ENCODE results near the gene ZC3H7A.

The ZC3H7A gene

DNA sequence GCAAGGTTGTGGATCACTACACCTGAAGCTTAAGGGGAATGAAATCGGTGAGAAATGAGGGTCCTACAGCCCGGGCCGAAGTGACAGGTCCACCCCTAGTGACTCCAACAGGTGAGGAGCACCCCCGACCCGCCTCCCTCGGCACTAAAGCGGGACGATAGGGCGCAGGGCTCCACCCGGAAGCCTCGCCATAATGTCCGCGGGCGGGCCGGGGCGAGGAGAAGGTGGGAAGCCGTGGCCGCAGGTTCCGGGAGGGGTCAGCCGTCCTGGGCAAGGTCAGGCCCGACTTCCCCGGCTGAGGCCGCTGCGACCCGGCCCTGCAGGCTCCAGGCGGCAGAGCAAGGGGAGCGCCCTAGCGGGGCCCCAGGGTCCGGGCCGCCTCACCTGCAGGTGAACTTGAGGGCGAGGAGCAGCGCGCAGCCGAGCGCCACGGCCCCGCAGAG, 54.9 kb downstream of the ZC3H7A start:
- FAIRE-seq (peak; percentile 33), DNase-seq (ENCODE audit: extremely low spot score, insufficient read length, low read depth) (no peak)

DNA sequence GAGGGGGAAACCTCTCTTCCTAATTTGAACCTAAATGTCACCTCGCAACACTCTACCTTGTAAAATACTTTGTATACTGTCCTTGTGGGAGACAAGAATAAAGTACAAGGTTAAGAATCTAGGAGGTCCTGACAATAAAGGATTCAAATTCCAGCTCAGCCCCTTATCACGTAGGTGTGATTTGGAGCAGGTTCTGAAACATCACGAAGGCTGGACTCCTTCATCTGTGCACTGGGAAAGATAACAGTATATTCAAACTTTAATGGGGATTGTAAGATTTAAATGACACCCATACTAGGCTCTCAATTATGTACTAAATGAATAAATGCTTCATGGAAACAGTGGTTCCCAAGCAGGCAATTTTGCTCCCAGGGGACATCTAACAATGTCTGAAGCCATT, 56.5 kb downstream of the ZC3H7A start:
- DNase-seq (ENCODE audit: extremely low spot score, insufficient read length, low read depth): no peak
- FAIRE-seq: no peak

DNA sequence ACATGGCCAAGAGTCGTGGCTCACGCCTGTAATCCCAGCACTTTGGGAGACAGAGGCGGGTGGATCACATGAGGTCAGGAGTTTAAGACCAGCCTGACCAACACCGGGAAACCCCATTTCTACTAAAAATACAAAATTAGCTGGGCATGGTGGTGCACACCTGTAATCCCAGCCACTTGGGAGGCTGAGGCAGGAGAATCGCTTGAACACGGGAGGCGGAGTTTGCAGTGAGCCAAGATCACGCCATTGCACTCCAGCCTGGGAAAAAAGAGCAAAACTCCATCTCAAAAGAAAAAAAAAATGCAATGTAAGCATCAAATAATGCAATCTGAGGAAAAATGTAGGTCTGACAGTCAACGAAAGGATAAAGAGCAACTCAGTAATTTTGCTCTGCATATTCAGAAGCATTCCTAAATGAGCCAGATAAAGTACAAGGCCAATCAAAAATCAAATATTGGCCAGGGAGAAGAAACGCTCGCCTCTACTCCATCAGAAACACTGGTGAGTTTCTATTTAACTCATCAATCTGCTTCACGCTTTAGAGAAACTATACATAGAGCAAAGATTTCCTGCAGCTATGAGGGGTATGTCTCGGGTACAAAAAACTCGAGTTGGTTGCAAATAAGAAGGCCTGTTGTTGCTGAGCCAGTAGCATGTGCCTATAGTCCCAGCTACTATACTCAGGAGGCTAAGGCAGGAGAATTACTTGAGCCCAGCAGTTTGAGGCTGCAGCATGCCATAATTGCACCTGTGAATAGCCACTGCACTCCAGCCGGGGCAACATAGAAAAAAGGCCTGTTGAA, 58.1 kb downstream of the ZC3H7A start:
- FAIRE-seq: peak; percentile 81
- no peak for DNase-seq (ENCODE audit: extremely low spot score, insufficient read length, low read depth)

DNA sequence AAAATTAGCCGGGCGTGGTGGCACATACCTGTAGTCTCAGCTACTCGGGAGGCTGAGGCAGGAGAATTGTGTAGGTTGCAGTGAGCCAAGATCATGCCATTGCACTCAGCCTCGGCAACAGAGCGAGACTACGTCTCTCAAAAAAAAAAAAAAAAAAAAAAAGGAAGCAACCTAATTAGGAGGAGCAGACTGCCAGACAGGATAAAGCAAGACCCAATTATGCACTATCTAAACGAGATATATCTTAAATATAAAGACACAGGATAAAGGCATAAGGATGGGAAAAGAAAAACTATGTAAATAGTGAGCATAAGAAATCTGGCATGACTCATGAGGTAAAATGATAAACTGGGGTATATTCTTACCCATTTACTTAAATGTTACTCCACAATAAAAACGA, 59.3 kb downstream of the ZC3H7A start:
- no peak for FAIRE-seq
- DNase-seq (ENCODE audit: extremely low spot score, insufficient read length, low read depth): no peak

DNA sequence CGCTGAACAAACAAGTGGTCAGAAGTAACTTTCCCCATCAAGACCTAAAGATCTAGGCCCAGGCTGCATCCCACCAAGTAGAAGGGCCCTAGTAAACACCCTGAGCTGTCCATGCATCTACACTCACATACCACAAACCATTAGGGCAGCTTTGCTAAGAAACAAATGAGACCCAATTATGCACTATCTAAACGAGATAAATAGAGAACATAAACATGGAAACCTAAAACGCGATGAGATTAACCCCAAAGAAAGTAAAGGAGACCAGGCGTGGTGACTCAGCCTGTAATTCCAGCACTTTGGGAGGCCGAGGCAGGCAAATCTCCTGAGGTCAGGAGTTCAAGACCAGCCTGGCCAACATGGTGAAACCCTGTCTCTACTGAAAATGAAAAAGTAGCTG, 60.2 kb downstream of the ZC3H7A start:
- no peak for FAIRE-seq
- DNase-seq (ENCODE audit: extremely low spot score, insufficient read length, low read depth): no peak

DNA sequence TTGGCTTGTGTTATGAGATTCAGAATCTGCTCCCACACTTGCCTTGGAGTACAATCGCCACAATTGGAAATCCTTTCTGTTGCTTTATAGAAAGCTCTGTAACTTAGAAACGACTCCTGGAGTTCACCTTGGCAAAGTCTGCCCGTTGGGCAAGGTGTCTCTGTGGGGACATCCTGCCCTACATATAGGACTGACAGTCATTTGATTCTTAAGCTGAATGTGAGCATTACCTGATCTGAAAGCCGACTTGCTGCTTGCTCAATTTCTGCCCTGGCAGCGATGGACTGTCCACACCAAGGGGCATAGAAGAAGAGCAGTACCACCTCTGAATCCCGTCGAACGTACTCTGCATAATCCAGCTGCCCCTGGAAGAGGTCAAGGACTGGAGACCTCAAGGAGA, 61.3 kb downstream of the ZC3H7A start:
- FAIRE-seq (no peak), DNase-seq (ENCODE audit: extremely low spot score, insufficient read length, low read depth) (no peak)

DNA sequence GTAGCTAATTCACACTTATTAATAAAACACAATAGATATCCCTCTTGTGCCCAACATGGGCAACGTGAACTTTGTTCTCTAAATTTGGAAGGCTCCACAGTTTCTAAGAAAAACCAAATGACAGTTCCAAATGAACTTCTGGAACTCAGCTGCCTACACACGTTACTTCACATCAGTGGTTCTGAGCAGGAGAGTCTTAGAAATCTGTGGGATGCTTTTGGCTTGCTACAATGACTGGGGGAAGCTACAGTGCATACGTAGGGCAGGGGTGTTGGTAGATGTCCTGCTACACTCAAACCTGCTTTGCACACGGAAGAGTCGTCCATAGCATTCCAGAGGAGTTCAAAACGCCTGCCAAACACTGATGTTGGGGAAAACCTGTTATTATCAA, 62.4 kb downstream of the ZC3H7A start:
- DNase-seq (ENCODE audit: extremely low spot score, insufficient read length, low read depth): no peak
- FAIRE-seq: no peak

DNA sequence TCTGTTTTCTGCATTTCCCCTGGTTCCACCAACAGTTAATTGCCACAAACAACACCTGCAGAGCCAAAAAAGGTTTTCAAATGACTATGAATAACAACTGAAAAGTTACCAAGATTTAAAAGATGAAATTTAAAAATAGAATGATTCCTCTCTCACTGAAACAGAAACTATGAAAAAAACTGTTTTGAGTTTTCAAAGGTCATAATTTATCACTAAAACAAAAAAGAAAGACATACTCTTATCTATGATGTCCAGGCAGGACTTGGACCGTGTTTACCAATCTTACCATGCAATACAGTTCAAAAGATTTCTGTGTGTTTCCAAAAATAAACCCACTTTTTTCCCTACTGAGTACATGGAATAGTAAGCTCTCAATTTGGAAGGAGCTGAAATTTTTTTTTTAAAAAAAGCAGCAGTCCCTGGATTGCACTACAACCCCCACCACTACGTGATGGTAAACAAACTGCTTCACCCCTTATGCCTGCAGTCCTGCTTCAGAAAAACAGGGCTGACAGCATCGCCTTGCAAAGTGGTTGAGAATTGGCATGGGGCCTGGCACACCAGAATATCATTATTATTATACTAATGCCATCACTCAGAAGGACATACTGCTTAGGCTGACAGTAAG, 62.9 kb downstream of the ZC3H7A start:
- peak; percentile 73 for FAIRE-seq
- no peak for DNase-seq (ENCODE audit: extremely low spot score, insufficient read length, low read depth)

DNA sequence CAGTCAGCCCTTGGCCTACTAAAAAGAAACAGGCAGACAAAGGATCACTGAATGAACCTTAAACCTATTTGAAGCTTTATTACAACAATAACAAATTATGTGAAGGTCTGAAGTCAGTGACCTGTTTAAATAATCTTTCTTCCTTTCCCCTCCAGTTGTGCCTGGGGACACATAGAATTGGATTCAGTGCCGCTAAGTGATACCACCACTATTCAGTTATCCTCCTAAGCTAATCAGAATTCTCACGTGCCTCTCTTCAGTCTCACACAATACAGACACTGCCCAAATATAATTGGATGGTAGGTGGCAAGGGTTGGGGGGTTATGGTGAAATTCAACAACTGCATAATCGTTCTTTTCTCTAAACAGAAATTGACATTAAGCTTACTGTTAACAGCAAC, 65.8 kb downstream of the ZC3H7A start:
- FAIRE-seq: no peak

DNA sequence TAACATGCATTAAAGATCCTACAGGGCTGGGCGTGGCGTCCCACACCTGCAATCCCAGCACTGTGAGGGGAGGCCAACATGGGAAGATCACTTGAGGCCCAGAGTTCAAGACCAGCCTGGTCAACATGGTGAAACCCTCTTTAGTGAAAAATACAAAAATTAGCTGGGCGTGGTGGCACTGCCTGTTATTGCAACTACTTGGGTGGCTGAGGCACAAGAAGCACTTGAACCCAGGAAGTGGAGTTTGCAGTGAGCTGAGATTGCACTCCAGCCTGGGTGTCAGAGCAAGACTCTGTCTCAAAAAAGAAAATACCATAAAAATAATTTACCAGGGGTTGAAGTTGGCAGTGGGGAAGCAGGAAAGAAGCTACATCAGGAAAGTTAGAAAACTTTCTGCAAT, 67.3 kb downstream of the ZC3H7A start:
- DNase-seq (ENCODE audit: extremely low spot score, insufficient read length, low read depth) (no peak), FAIRE-seq (no peak)

More for the DNA sequence above, 65.8 kb downstream of the ZC3H7A start:
- no peak for DNase-seq (ENCODE audit: extremely low spot score, insufficient read length, low read depth)

DNA sequence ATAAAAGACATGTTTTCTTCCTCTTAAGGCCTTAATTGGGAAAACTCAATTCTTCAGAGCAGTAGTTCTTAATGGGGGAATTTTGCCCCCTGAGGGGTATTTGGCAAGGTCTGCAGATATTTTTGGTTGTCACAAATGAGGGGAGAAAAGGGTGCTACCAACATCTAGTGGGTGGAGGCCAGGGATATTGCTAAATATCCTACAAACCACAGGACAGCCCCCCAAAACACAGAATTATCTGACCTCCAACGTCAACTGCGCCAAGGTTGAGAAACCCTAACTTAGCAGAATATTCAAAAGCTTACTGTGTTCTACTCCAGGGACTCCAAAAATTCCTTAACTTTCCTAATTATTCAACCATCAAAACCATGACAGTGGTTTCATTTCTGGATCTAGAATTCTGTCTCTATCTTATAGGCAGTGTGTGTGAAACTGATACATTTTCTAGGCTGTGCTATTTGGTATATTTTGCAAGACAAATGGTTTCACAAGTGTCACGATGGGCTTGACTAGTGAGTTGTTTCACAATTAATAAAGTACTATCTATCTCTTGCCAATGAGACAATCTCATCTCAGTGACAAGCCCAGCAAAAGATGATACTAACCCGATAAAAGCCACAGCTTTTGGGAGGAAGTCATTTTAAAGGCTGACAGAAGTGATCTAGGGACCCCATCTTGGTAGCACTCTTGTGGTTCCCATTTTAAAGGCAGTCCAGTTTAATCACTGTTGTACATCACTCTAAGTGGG, 69.1 kb downstream of the ZC3H7A start:
- DNase-seq (ENCODE audit: extremely low spot score, insufficient read length, low read depth): no peak
- FAIRE-seq: no peak

DNA sequence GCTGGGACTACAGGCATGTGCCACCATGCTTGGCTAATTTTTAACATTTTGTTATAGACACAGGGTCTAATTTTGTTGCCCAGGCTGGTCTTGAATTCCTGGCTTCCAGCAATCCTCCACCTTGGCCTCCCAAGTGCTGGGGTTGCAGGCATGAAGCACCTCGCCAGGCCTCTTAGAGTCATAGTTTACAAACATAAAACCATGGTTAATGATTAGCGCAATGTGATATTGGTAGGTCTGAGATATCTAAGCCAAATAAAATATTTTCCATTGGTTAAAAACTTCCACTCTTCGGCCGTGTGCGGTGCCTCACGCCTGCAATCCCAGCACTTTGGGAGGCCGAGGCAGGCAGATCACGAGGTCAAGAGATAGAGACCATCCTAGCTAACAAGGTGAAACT, 71.0 kb downstream of the ZC3H7A start:
- DNase-seq (ENCODE audit: extremely low spot score, insufficient read length, low read depth) (no peak), FAIRE-seq (no peak)

DNA sequence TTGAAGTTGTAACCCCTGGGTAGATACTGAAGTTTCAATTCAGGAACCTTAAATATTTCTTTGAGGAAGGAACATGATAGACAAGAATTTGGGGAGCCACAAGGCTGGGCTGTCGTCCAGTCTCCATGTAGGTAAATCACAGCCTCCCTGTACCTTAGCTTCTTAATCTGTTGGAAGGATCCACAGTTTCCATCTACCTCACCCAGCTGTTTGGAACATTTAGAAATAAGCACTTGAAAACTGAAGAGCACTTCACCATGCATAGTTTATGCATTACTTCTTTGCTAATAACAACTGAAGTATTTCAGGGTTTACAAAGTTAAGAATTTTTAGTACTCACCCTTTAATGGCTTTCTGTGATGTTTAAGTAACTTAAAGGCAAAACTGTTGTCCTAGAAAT, 71.6 kb downstream of the ZC3H7A start:
- FAIRE-seq (no peak), DNase-seq (ENCODE audit: extremely low spot score, insufficient read length, low read depth) (no peak)

DNA sequence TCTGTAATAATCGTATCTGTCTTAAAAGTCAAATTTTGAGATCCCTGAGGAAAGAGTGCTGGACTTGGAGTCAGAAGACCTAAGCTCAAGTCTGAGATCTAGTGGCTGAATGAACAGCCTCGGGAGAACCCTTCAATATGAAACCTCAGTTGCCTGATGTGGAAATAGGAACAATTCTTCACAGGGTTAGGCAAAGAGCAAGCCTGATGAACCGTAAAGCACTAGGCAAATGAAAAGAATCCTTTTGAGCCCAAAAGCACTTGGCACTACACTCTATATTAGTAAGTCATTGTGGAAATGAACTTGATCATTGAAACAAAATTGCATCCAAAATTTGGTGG, 74.6 kb downstream of the ZC3H7A start:
- no peak for FAIRE-seq
- no peak for DNase-seq (ENCODE audit: extremely low spot score, insufficient read length, low read depth)

DNA sequence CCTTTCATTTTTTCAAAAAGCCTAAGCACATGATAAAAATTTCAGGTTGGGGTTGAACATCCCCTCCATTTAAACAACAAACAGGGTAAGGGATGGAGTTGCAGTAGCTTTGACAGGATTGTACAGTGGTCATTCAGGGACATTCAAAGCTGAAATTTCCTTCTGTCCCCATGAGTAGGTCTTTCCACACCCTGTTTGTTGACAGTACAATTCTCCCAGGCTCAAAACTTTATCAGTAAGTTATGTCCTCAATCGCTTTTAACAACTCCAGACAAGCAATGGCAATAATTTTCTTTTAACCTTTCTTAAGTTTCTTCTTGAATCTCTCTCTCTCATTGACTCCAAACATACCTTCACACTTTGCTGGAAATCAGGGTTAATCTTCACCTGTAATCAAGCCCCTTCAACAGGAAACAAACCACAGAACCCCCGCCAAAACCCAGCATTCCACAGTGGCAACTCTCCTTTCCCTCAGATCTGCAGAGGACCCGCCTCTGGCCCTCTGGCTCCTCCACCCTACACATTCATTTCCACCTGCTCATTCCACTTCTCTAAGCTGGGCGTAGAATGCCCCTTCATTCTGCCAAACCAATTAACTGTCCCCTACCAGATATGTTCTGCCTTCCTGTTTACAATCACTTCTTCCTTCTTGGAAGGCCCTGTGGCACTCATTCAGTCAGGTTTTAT, 75.1 kb downstream of the ZC3H7A start:
- FAIRE-seq (no peak), DNase-seq (ENCODE audit: extremely low spot score, insufficient read length, low read depth) (no peak)

DNA sequence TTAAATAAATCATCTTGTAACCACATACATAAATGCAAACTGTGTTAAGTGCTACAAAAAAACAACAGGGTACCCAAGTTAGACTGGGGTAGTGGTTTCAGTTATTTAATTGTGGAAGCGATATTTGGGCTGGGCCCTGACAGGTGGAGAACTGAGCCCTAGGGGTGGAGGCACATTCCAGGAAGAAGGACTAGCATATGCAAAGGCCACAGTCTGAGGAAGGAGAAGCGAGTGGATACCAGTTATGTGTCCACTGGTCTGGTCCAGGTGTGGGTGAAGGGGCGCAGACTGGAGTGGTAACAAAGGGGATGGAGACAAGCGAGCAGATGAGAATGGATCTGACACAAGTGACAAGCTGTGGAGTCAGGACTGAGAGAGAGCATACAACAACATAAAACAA, 77.3 kb downstream of the ZC3H7A start:
- FAIRE-seq: no peak
- no peak for DNase-seq (ENCODE audit: extremely low spot score, insufficient read length, low read depth)

DNA sequence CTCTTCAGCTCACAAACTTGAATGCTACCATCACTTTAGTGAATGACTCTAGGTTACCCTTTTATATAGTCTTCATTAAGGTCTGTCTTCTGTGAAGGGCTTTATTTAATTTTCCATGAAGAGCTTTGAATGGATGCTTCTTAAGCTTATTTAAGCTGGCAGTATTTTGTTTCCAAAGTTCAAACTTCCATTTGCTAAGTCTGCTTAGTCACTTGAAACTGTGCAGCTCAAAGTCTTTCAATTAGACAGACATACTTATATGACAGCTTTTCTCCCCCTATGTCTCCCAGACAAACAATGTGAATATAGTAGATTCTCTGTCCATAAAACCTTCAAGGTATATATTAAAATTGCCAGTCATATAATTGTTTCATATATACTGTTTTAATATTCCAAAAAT, 77.9 kb downstream of the ZC3H7A start:
- no peak for DNase-seq (ENCODE audit: extremely low spot score, insufficient read length, low read depth)
- no peak for FAIRE-seq

DNA sequence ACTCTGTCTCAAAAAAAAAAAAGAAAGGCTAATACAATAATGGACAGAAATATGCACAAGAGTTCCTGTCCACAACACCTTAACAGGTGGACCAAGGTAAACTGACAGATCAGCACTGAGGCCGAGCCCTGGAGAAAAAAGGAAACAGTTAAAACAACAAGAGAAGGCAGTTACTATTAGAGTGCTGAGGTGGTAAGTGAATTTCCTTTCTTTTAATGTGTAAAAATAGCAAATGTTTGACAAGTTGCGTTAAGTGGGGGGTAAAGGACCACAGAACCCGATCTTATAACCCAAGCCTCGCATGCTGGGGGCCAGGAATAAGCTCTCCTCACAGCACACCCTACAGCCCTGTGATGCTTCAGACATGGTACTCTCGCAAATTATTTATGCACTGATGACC, 79.2 kb downstream of the ZC3H7A start:
- DNase-seq (ENCODE audit: extremely low spot score, insufficient read length, low read depth): no peak
- FAIRE-seq: no peak

DNA sequence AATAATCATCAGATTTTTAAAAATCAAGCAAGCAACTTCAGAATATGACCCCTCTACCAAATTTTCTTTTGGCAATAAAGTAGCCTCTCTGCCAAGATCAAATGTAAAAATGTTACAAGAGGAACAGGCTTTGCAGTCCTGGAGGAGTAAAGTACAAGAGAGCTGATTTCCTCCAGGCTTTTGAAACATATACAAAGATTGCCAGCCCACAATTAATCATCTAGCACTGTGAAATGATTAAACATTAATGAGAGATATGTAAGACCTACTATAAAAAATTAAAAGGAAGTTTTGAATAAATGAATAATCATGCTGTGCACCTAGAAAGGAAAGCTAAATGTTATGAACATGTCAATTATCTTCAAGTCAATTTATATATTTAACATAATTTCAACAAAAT, 80.7 kb downstream of the ZC3H7A start:
- DNase-seq (ENCODE audit: extremely low spot score, insufficient read length, low read depth): no peak

DNA sequence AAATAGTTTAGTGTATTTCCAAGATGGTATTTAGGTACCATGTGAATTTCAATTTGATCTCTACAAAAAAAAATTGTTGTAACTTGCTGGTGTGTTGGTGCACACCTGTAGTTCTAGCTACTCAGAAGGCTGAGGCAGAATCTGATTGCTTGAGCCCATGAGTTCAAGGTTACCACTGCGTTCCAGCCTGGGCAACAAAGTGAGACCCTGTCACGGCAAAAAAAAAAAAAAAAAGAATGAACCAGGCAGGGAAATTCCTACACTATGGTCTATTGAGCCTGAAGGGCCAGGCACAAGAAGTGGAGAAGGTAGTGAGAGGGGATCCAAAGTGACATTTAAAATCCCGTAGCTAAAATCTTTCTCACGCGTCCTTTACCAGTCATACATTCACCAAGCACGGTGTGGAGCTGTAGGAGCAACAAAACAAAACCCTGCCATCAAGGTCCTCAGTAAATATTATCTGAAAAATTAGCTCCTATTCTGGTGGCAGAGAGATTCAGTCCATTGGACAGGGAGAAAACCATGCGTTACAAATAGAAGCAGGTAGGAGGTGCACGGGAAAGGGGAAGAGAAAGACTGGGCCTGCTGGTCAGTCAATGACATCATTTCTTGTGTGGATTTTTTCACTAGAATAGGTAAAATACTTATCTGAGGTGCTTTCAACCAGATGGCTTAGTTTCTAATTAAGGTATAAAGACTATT, 81.7 kb downstream of the ZC3H7A start:
- no peak for DNase-seq (ENCODE audit: extremely low spot score, insufficient read length, low read depth)
- peak; percentile 45 for FAIRE-seq

More for the DNA sequence above, 80.7 kb downstream of the ZC3H7A start:
- no peak for FAIRE-seq

Data from GM18507 (cell line).